ENCODE data around the gene C1QL4. TPM values are rescaled to one million over a fixed set of nuclear protein-coding genes. Genes with fewer than 3 reads are reported as not detected.
A peak's percentile ranks its signal among the peaks of the same experiment; 100 is the strongest.

The C1QL4 gene
- total and polyA plus RNA-seq, 11 donors: not detected

DNA sequence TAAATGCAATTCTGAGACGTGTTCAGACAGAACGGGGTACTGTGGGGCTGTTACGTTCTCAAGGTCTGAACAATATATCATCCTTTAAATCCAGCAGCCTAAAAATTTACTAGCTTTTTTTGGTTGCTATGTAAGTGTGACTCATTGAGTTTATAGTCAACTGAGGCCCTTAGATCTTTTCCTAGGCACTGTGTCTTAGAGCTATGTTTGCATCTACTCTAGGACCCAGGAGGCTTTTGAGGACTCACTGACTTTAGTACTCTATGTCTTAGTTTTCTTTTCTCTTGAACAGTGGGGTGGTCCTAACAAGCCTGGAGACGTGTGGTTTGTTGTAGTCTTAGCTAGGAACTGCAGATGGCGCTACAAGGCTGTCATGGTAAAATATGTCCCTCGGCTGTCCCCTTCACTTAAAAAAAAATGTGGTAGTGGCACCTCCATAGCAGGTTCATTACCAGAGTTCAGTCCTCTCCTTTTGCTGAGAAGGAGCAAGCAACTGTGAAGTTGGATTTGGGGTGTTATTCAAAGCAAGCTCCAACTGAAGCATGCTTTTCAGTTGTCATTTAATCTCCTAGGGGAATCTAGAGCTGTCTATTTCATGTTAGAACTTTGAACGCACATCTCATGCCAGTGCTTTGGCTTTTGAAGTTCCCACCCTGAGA, 21.6 kb upstream of the C1QL4 start:
- H3K4me1 ChIP-seq: peaks cover 0 to 8% (median 0%) of the 10 kb centered on the region in 12 donors
- peaks cover 0 to 9% (median 2%) of the 10 kb centered on the region in 9 donors for H3K27me3 ChIP-seq
- H3K4me3 ChIP-seq: no peak overlapping the region
- no peaks in the 10 kb centered on the region for H3K9me3 ChIP-seq
- WGBS, 4 donors: 25 to 29% (median 26%) methylated on average over 7 of the region's 7 CpGs
- intact Hi-C loops (cut with DNase I): loop anchor here in 9 of 10 donors (1.0 to 5.0 kb wide), 6 partner anchors 154 to 349 kb away; partner anchors contain the start of gene FMNL3 (in 1 of the 9)
- no peak overlapping the region for H3K27ac ChIP-seq
- DNase-seq (peak in 1 of 5 donors; percentile 54), ATAC-seq (peak; percentile 69 to 88 (median 85))
- TF ChIP-seq POLR2A (IDR thresholded peaks at IDR 0.05) (no peak), CTCF (IDR thresholded peaks at IDR 0.05) (peak; percentile 73 to 90 (median 81))
- H3K36me3 ChIP-seq: no peaks in the 10 kb centered on the region

- H3K4me3 ChIP-seq: no peak overlapping the region
- no peak overlapping the region for H3K27ac ChIP-seq
- H3K27me3 ChIP-seq: peaks cover 0 to 18% (median 3%) of the 10 kb centered on the region in 9 donors
- ATAC-seq: no peak
- intact Hi-C loops (cut with DNase I): loop anchor here in 6 of 10 donors (5.0 kb wide), 2 partner anchors 225 to 350 kb away; partner anchors contain the start of gene FMNL3 (in 1 of the 6)
- H3K36me3 ChIP-seq: no peaks in the 10 kb centered on the region
- H3K9me3 ChIP-seq: no peaks in the 10 kb centered on the region
- whole genome bisulfite sequencing, 4 donors: 18 to 29% (median 23%) methylated on average over 3 of the region's 3 CpGs
- H3K4me1 ChIP-seq: peaks cover 0 to 8% (median 0%) of the 10 kb centered on the region in 12 donors
- peak in 11 of 12 donors; percentile 14 to 53 (median 34) for TF ChIP-seq CTCF (IDR thresholded peaks at IDR 0.05)
- TF ChIP-seq POLR2A (IDR thresholded peaks at IDR 0.05): no peak
- no peak for DNase-seq
Observed at GRCh38 chr12:49357103-49357678, 20.2 kb upstream of the C1QL4 start.

DNA sequence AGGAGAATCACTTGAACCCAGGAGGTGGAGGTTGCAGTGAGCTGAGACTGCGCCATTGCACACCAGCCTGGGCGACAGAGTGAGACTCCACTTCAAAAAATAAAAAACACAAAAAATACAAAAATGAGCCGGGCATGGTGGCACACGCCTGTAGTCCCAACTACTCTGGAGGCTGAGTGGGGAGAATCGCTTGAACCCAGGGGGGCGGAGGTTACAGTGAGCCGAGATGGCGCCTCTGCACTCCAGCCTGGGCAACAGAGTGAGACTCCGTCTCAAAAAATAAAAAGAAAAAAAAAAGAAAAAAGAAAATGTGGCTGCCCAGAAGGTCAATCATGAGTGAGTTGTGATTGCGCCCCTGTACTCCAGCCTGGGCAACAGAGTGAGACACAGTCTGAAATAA, 18.9 kb upstream of the C1QL4 start:
- Histone ChIP-seq H3K27ac (no peak overlapping the region), H3K36me3 (no peaks in the 10 kb centered on the region), H3K4me3 (no peak overlapping the region), H3K27me3 (peaks cover 0 to 29% (median 3%) of the 10 kb centered on the region in 9 donors), H3K9me3 (no peaks in the 10 kb centered on the region), H3K4me1 (peaks cover 0 to 8% (median 0%) of the 10 kb centered on the region in 12 donors)
- no peak for DNase-seq
- no peak for ATAC-seq
- TF ChIP-seq CTCF (IDR thresholded peaks at IDR 0.05) (no peak), POLR2A (IDR thresholded peaks at IDR 0.05) (no peak)
- intact Hi-C loops (cut with DNase I): loop anchor here in 6 of 10 donors (5.0 kb wide), 2 partner anchors 226 to 351 kb away; partner anchors contain the start of gene FMNL3 (in 1 of the 6)
- WGBS, 4 donors: 94 to 95% (median 94%) methylated on average over 10 of the region's 10 CpGs

DNA sequence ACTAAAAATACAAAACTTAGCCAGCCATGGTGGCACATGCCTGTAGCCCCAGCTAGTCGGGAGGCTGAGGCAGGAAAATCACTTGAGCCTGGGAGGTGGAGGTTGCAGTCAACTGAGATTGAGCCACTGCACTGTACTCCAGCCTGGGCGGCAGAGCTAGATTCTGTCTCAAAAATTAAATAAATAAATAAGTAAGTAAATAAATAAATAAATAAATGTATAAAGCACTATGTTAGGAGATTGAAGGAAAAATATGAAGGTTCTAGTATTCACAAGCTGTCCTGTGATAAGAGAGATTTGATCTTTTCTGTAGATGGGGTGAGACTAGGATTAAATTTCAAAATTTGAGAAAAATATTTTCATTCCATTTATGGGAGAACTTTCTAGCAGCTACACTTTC, 15.4 kb upstream of the C1QL4 start:
- Histone ChIP-seq H3K36me3 (no peaks in the 10 kb centered on the region), H3K4me1 (peaks cover 0 to 12% (median 9%) of the 10 kb centered on the region in 12 donors), H3K27ac (no peak overlapping the region), H3K4me3 (no peak overlapping the region), H3K9me3 (no peaks in the 10 kb centered on the region), H3K27me3 (peaks cover 3 to 59% (median 13%) of the 10 kb centered on the region in 9 donors)
- no peak for TF ChIP-seq CTCF (IDR thresholded peaks at IDR 0.05)
- intact Hi-C loops (cut with DNase I): no loop called here
- ATAC-seq: no peak
- no peak for DNase-seq
- 65 to 81% (median 77%) methylated on average over 2 of the region's 2 CpGs for WGBS, 4 donors

Data from heart left ventricle (tissue), 16 donors.